Neuronal stem cell (in vitro differentiated cells): ENCODE results near the gene TMEM14B.
A peak's percentile ranks its signal among the peaks of the same experiment; 100 is the strongest.
"Not testable (repeated sequence)": the region's sequence is repeated elsewhere in the genome, so short reads cannot be mapped to it uniquely, and the experiment has no call there.

Experiments used
- DNase-seq: peaks from one replicate; pipeline ENCODE4 v3.0.0-alpha.2; 2013; ENCODE audit warnings: low spot score
- H2AFZ ChIP-seq: one replicate; pipeline ENCODE4 v1.6.1; 2013; ENCODE audit warnings: mild to moderate bottlenecking, low read length, inconsistent platforms
- H2AK5ac ChIP-seq: 2 replicates; pipeline ENCODE4 v1.6.1; 2013; ENCODE audit warnings: low read depth, mild to moderate bottlenecking, inconsistent platforms, low read length, moderate library complexity, mixed read lengths
- H2BK120ac ChIP-seq: 2 replicates; pipeline ENCODE4 v1.6.1; 2013; ENCODE audit warnings: low read depth, mild to moderate bottlenecking, inconsistent platforms, low read length, moderate library complexity, mixed read lengths
- H2BK12ac ChIP-seq: one replicate; pipeline ENCODE4 v1.6.1; 2013; ENCODE audit warnings: low read length, inconsistent platforms
- H2BK15ac ChIP-seq: 2 replicates; pipeline ENCODE4 v1.6.1; 2013; ENCODE audit warnings: mild to moderate bottlenecking, low read length, inconsistent platforms, mixed read lengths
- H2BK5ac ChIP-seq: one replicate; pipeline ENCODE4 v1.6.1; 2013; ENCODE audit warnings: inconsistent platforms, mild to moderate bottlenecking, low read length, moderate library complexity
- H3K14ac ChIP-seq: one replicate; pipeline ENCODE4 v1.6.1; 2013; ENCODE audit warnings: low read length, inconsistent platforms
- H3K18ac ChIP-seq: 2 replicates; pipeline ENCODE4 v1.6.1; 2013; ENCODE audit warnings: low read length, inconsistent platforms
- H3K23ac ChIP-seq: 2 replicates; pipeline ENCODE4 v1.6.1; 2013; ENCODE audit warnings: low read depth, mild to moderate bottlenecking, mixed read lengths, low read length, inconsistent platforms; ENCODE audit not compliant: poor library complexity
- H3K27ac ChIP-seq: replicated peaks from 3 replicates; pipeline ENCODE4 v1.5.1; 2013; ENCODE audit warnings: low read length, inconsistent platforms
- H3K27me3 ChIP-seq, 3 experiments: 2 replicates each; pipeline ENCODE4 v1.6.1; 2013; ENCODE audit warnings: low read length in 3 of 3, mild to moderate bottlenecking in 2 of 3, inconsistent platforms in 1 of 3, low read depth in 1 of 3, mixed read lengths in 1 of 3, moderate library complexity in 1 of 3; ENCODE audit not compliant: control insufficient read depth in 3 of 3, insufficient read depth in 3 of 3
- H3K36me3 ChIP-seq, 2 donors: replicated peaks in 1 of 2; 2 replicates each; pipeline ENCODE4 v1.6.1; 2013; ENCODE audit warnings: low read length in 2 of 2; ENCODE audit not compliant: control insufficient read depth in 2 of 2, insufficient read depth in 2 of 2
- H3K4ac ChIP-seq: 2 replicates; pipeline ENCODE4 v1.6.1; 2013; ENCODE audit warnings: inconsistent platforms, mild to moderate bottlenecking, low read length, moderate library complexity
- H3K4me1 ChIP-seq, 2 donors: 1 replicate in 1 of 2; 2 replicates in 1 of 2; pipeline ENCODE4 v1.6.1; 2013; ENCODE audit warnings: low read length in 2 of 2, low read depth in 1 of 2; ENCODE audit not compliant: control insufficient read depth in 2 of 2, insufficient read depth in 1 of 2
- H3K4me2 ChIP-seq: one replicate; pipeline ENCODE4 v1.6.1; 2013; ENCODE audit warnings: mild to moderate bottlenecking, low read length, inconsistent platforms; ENCODE audit not compliant: insufficient read depth, poor library complexity, severe bottlenecking
- H3K4me3 ChIP-seq, 2 donors: 2 replicates each; pipeline ENCODE4 v1.5.1; 2013; ENCODE audit warnings: low read length in 2 of 2, mild to moderate bottlenecking in 2 of 2, inconsistent platforms in 1 of 2, moderate library complexity in 1 of 2
- H3K79me1 ChIP-seq: one replicate; pipeline ENCODE4 v1.6.1; 2013; ENCODE audit warnings: low read depth, mild to moderate bottlenecking, inconsistent platforms, low read length, moderate library complexity
- H3K9ac ChIP-seq: one replicate; pipeline ENCODE4 v1.6.1; 2013; ENCODE audit warnings: mild to moderate bottlenecking, low read depth, low read length, inconsistent platforms; ENCODE audit not compliant: poor library complexity
- H3K9me3 ChIP-seq, 2 donors: replicated peaks in 1 of 2; 2 replicates each; pipeline versions ENCODE3 to v1.6.1; 2013; ENCODE audit warnings: low read length in 2 of 2, mild to moderate bottlenecking in 2 of 2, inconsistent platforms in 1 of 2, low read depth in 1 of 2, mixed read lengths in 1 of 2, moderate library complexity in 1 of 2; ENCODE audit not compliant: control insufficient read depth in 2 of 2, insufficient read depth in 1 of 2
- H4K8ac ChIP-seq: one replicate; pipeline ENCODE4 v1.6.1; 2013; ENCODE audit warnings: low read depth, mild to moderate bottlenecking, inconsistent platforms, low read length, moderate library complexity
- H4K91ac ChIP-seq: one replicate; pipeline ENCODE4 v1.6.1; 2013; ENCODE audit warnings: low read length, low read depth, mild to moderate bottlenecking, inconsistent platforms; ENCODE audit not compliant: poor library complexity
- WGBS, 2 donors: extraction: QIAGEN DNeasy Blood & Tissue Kit; methylation state at CpG; one replicate each; pipeline ENCODE4 v1.1.7; 2013; ENCODE audit warnings: missing lambda C conversion rate in 2 of 2, mixed read lengths in 1 of 2; ENCODE audit not compliant: insufficient read length in 2 of 2, insufficient replicate concordance in 1 of 2; ENCODE audit errors: extremely low coverage in 2 of 2; 5-methylcytosine and 5-hydroxymethylcytosine counted together

Gene TMEM14B

DNA sequence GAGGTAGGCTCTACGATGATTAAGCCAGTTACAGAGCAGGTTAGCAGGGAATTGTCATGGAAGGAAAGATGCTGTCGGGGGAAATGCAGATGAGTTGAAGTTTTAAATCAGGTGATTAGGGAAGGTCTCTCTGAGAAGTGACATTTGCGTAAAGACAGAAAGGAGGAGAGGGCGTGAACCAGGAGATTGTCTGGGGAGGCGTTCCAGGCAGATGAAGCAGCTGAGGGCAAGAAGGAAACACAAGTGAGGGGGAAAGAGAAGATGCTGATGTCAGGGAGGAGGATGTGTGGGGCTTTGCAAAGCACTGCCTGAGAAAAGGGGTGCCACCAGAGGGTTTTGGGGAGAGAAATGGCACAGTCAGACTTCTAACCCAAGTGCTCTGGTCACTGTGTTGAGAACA is 2.5 kb upstream of the TMEM14B start:
- Histone ChIP-seq H3K36me3 (peaks cover 6 to 26% of the 10 kb centered on the region in 2 donors), H2BK12ac (no peak overlapping the region), H2AK5ac (no peak overlapping the region), H4K8ac (no peak overlapping the region), H4K91ac (no peak overlapping the region), H3K9ac (no peak overlapping the region), H3K79me1 (no peaks in the 10 kb centered on the region), H3K9me3 (no peaks in the 10 kb centered on the region), H2BK15ac (no peak overlapping the region), H3K4me1 (peaks cover 11 to 14% of the 10 kb centered on the region in 2 donors), H3K4me3 (no peak overlapping the region), H3K23ac (no peak overlapping the region), H3K4me2 (no peak overlapping the region), H3K27me3 (no peaks in the 10 kb centered on the region), H3K27ac (no peak overlapping the region), H3K18ac (no peak overlapping the region), H2AFZ (no peak overlapping the region), H3K14ac (no peak overlapping the region), H3K4ac (no peak overlapping the region), H2BK5ac (no peak overlapping the region), H2BK120ac (no peak overlapping the region)
- no CpG with 5 or more reads among the region's 5 CpGs for WGBS, 2 donors
- DNase-seq: no peak

DNA sequence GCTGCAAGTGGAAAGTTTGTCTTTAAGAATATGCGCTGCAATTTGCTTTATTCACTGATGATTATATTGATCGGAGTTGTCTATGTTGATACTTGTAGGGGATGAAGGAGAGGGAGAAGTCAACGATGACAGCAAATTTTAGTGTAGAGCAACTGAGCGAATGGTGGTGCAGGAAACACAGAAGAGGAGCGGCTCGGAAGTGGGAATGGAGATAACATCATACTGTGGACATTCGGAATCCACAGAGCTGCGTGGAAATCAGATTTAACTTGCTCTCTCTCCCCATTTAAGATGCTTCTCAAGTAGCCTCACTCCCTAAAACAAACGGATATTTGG is 722 bp upstream of the TMEM14B start:
- Histone ChIP-seq H3K4me1 (peaks cover 11 to 14% of the 10 kb centered on the region in 2 donors), H3K4me2 (peak overlapping the region; percentile 21), H3K9me3 (no peaks in the 10 kb centered on the region), H4K8ac (no peak overlapping the region), H3K27ac (peak overlapping the region; percentile 54), H3K27me3 (no peaks in the 10 kb centered on the region), H3K23ac (no peak overlapping the region), H3K36me3 (peaks cover 8 to 40% of the 10 kb centered on the region in 2 donors), H3K4me3 (peak overlapping the region in 1 of 2 donors; percentile 60), H3K18ac (no peak overlapping the region), H3K14ac (no peak overlapping the region), H2BK15ac (no peak overlapping the region), H3K79me1 (peaks cover 4% of the 10 kb centered on the region), H3K4ac (no peak overlapping the region), H2AK5ac (no peak overlapping the region), H2AFZ (peak overlapping the region; percentile 85), H3K9ac (no peak overlapping the region), H2BK5ac (no peak overlapping the region), H4K91ac (no peak overlapping the region), H2BK120ac (no peak overlapping the region), H2BK12ac (no peak overlapping the region)
- WGBS, 2 donors: no CpG with 5 or more reads among the region's 9 CpGs
- no peak for DNase-seq

DNA sequence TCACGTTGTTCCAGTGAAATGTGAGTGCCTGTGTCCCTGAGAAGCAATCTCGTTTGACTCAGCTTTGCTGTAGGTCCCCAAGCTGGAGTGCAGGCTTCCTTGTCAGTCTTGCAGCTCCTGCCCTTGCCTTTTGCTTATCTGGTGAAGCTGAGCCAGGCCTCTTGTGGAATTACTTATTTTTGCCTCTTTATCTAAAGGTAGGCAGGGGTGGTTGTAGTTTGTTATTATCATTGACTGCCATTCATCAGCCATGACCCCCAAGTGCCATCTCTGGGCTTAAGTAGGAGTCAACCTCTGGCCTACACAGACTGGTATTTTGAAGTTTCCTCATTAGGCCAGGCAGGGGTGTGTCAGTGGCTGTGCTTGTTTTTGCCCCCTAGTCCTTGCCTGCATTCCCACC is 2.1 kb downstream of the TMEM14B start:
- Histone ChIP-seq H3K14ac (no peak overlapping the region), H3K4me3 (no peak overlapping the region)

DNA sequence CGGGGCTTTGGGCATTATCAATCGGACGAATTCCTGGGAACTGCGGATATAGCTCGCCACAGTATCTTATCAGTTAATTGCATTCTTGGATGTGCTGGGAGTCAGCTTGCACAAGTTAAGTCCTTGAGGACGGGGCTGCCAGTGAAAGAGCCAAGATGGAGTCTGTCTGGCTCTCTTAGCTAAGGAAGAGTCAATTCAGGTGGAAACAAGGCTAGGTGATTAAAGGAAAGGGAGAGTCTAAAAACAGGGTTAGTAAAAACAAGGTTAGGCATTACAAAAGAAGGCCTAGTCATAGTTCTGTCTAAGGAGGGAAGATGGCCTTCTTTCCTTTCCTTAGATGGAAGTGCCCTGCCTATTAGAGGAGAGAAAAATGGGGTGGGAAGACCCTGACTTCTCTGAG is 3.0 kb downstream of the TMEM14B start:
- not testable (repeated sequence) for H2BK12ac ChIP-seq, H2AFZ ChIP-seq, H3K9me3 ChIP-seq, DNase-seq, H2BK120ac ChIP-seq, H2BK5ac ChIP-seq, H3K14ac ChIP-seq, H3K27ac ChIP-seq, H3K4ac ChIP-seq, H3K9ac ChIP-seq, H4K8ac ChIP-seq, H3K27me3 ChIP-seq, H2AK5ac ChIP-seq, H3K79me1 ChIP-seq, H2BK15ac ChIP-seq, H3K4me2 ChIP-seq, H3K4me3 ChIP-seq, H3K18ac ChIP-seq, H4K91ac ChIP-seq, H3K23ac ChIP-seq
- WGBS, 2 donors: no CpG with 5 or more reads among the region's 6 CpGs
- peaks cover 11 to 14% of the 10 kb centered on the region in 2 donors for H3K4me1 ChIP-seq
- H3K36me3 ChIP-seq: peaks cover 24 to 69% of the 10 kb centered on the region in 2 donors

More for the DNA sequence above, 2.1 kb downstream of the TMEM14B start:
- WGBS, 2 donors: no CpG with 5 or more reads among the region's 2 CpGs
- Histone ChIP-seq H3K27me3 (no peaks in the 10 kb centered on the region), H3K27ac (no peak overlapping the region), H2BK15ac (no peak overlapping the region), H3K9me3 (no peaks in the 10 kb centered on the region), H2BK5ac (no peak overlapping the region), H3K4me2 (no peak overlapping the region), H3K4me1 (peaks cover 11 to 14% of the 10 kb centered on the region in 2 donors), H3K36me3 (peaks cover 21 to 61% of the 10 kb centered on the region in 2 donors), H4K91ac (no peak overlapping the region), H3K4ac (no peak overlapping the region), H2AFZ (no peak overlapping the region), H2BK12ac (no peak overlapping the region), H3K18ac (no peak overlapping the region), H2BK120ac (no peak overlapping the region), H3K9ac (no peak overlapping the region), H3K23ac (no peak overlapping the region), H4K8ac (no peak overlapping the region), H2AK5ac (no peak overlapping the region), H3K79me1 (peaks cover 6% of the 10 kb centered on the region)
- DNase-seq: no peak
